DOHH2 (cell line): ENCODE results near the gene ORC2.

Experiments
- CTCF ChIP-seq: fragments of 200-600 bp; sonication (generic); IDR thresholded peaks from one replicate; pipeline ENCODE4 v1.5.1; 2014; ENCODE audit warnings: antibody characterized with exemption, mild to moderate bottlenecking, low read depth, low read length; ENCODE audit not compliant: poor library complexity, severe bottlenecking
- EZH2phosphoT487 ChIP-seq: fragments of 200-600 bp; sonication (generic); IDR thresholded peaks from 2 replicates; pipeline ENCODE4 v1.6.1; 2017; ENCODE audit warnings: borderline replicate concordance, mild to moderate bottlenecking, antibody characterized with exemption, low read length, moderate library complexity, mixed read lengths

DNA sequence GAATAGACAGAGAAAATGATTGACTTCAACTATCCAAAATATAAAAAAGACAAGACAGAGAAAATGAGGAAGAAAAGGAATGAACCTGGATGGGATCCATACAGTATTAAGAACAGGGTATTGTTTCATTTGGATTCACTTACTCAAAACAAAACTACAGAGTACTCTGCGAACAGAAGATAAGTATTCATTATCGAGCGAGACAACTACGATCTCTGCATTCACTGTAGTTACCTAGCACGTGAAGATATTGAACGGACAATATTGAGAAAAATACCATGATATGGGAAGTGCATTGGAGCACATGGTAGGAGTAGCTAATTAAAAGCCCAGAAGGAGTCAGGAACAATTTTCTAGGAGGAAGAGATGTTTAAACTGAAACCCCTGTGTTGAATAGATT lies 1.0 kb upstream of the ORC2 start:
- TF ChIP-seq CTCF, result no peak
- no peak for TF ChIP-seq EZH2phosphoT487
